Smooth muscle cell of bladder (primary cell): ENCODE results near the gene LIPF. TPM values are rescaled to one million over a fixed set of nuclear protein-coding genes. Genes with fewer than 3 reads are reported as not detected.

Experiments used
- total RNA-seq: library from RNA; depleted of rRNA; stranded (reverse); fragments of >200 nt; gene quantifications from 2 replicates; pipeline ENCODE4 v1.2.3, GENCODE V29; 2014

The LIPF gene, protein sequence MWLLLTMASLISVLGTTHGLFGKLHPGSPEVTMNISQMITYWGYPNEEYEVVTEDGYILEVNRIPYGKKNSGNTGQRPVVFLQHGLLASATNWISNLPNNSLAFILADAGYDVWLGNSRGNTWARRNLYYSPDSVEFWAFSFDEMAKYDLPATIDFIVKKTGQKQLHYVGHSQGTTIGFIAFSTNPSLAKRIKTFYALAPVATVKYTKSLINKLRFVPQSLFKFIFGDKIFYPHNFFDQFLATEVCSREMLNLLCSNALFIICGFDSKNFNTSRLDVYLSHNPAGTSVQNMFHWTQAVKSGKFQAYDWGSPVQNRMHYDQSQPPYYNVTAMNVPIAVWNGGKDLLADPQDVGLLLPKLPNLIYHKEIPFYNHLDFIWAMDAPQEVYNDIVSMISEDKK
- not detected in 2 replicates for total RNA-seq

GRCh38 chr10:88664142-88664541, at the start of gene LIPF:
LIPF (plus strand) TSS chr10:88664442; CDS start chr10:88667298, 2,856 bp downstream.

GRCh38 chr10:88705958-88706357, 41.7 kb downstream of the LIPF start, which contains the start of gene LIPK:
LIPK (plus strand) TSS chr10:88706249; CDS start chr10:88724544, 18,295 bp downstream.

Other genes with a start within 250 kb of the LIPF start
- gene RNLS, start 81.1 kb upstream of the LIPF start, total RNA-seq: 8.0 and 8.6 TPM in 2 replicates
- under 0.01 TPM in 2 replicates for gene LIPJ, start 77.7 kb upstream of the LIPF start, total RNA-seq
- gene LIPK, start 41.8 kb downstream of the LIPF start, total RNA-seq: not detected in 2 replicates
- gene LIPN, start 95.6 kb downstream of the LIPF start, total RNA-seq: not detected in 2 replicates
- not detected in 2 replicates for gene LIPM, start 138.3 kb downstream of the LIPF start, total RNA-seq
- not detected in 2 replicates for gene ANKRD22, start 187.4 kb downstream of the LIPF start, total RNA-seq
- 27.2 and 27.3 TPM in 2 replicates for gene STAMBPL1, start 215.8 kb downstream of the LIPF start, total RNA-seq